Fibroblast of lung (primary cell): Measurements from ENCODE around the gene RPS14. TPM values are rescaled to one million over a fixed set of nuclear protein-coding genes. Genes with fewer than 3 reads are reported as not detected.

Experiments used
- DNase-seq, 2 donors: peaks; one replicate each; pipeline versions ENCODE4 v3.0.0 to v3.0.0-alpha.2; 2010; ENCODE audit warnings: low read depth in 2 of 2
- H2AFZ ChIP-seq: 2 replicates; pipeline ENCODE4 v1.5.1; 2012; ENCODE audit warnings: low read length, control low read depth, inconsistent platforms
- H3K27ac ChIP-seq: 2 replicates; pipeline ENCODE4 v1.5.1; 2011; ENCODE audit warnings: low read length, control low read depth; ENCODE audit not compliant: insufficient read depth
- H3K27me3 ChIP-seq: 2 replicates; pipeline ENCODE4 v1.5.1; 2011; ENCODE audit warnings: mild to moderate bottlenecking, low read length; ENCODE audit not compliant: control insufficient read depth, insufficient read depth
- H3K36me3 ChIP-seq: 2 replicates; pipeline ENCODE4 v1.5.1; 2011; ENCODE audit warnings: low read length; ENCODE audit not compliant: control insufficient read depth, insufficient read depth
- H3K4me1 ChIP-seq: 2 replicates; pipeline ENCODE4 v1.5.1; 2011; ENCODE audit warnings: low read length; ENCODE audit not compliant: control insufficient read depth, insufficient read depth; ENCODE audit errors: extremely low read depth
- H3K4me2 ChIP-seq: 2 replicates; pipeline ENCODE4 v1.5.1; 2011; ENCODE audit warnings: low read length, control low read depth; ENCODE audit not compliant: insufficient read depth; ENCODE audit errors: extremely low read depth
- H3K4me3 ChIP-seq, 4 experiments: fragments of 200-600 bp in 1 of 4; sonication (generic) in 1 of 4; replicated peaks in 1 of 4; 2 replicates each; pipeline ENCODE4 v1.5.1; 2011 to 2016; ENCODE audit warnings: low read length in 4 of 4, low read depth in 3 of 4, mild to moderate bottlenecking in 3 of 4, control low read depth in 2 of 4, inconsistent platforms in 1 of 4, mixed read lengths in 1 of 4; ENCODE audit not compliant: insufficient read depth in 1 of 4; ENCODE audit errors: control extremely low read depth in 1 of 4
- H3K79me2 ChIP-seq: 2 replicates; pipeline ENCODE4 v1.5.1; 2012; ENCODE audit warnings: mild to moderate bottlenecking, low read length, inconsistent platforms; ENCODE audit not compliant: control insufficient read depth, insufficient read depth
- H3K9ac ChIP-seq: 2 replicates; pipeline ENCODE4 v1.5.1; 2011; ENCODE audit warnings: mild to moderate bottlenecking, low read length, control low read depth; ENCODE audit not compliant: insufficient read depth
- H3K9me3 ChIP-seq: 2 replicates; pipeline ENCODE4 v1.5.1; 2012; ENCODE audit warnings: low read depth, low read length; ENCODE audit not compliant: control insufficient read depth, insufficient read depth
- H4K20me1 ChIP-seq: 2 replicates; pipeline ENCODE4 v1.5.1; 2011; ENCODE audit warnings: low read length; ENCODE audit not compliant: control insufficient read depth, insufficient read depth; ENCODE audit errors: extremely low read depth
- EZH2 ChIP-seq: IDR thresholded peaks from 2 replicates; pipeline ENCODE4 v1.5.1; 2012; ENCODE audit warnings: low read length, control low read depth, mild to moderate bottlenecking; ENCODE audit errors: missing control alignments
- polyA plus RNA-seq, 2 donors: library from polyadenylated mRNA; depleted of rRNA in 1 of 2; stranded (reverse) in 1 of 2; unstranded in 1 of 2; fragments of >200 nt; gene quantifications; 2 replicates each; pipeline ENCODE4 v1.2.1, GENCODE V29; 2011 to 2012; ENCODE audit warnings: missing spikeins in 1 of 2
- total RNA-seq: library from RNA; depleted of rRNA; stranded (reverse); fragments of >200 nt; gene quantifications from 2 replicates; pipeline ENCODE4 v1.2.1, GENCODE V29; 2014
- TF ChIP-seq, protein P1 (sequence below), 2 donors: IDR thresholded peaks in 1 of 2; conservative IDR thresholded peaks in 1 of 2; 1 replicate in 1 of 2; 2 replicates in 1 of 2; pipeline ENCODE4 v1.5.1; 2011 to 2012; ENCODE audit warnings: low read length in 2 of 2, control low read depth in 1 of 2, inconsistent platforms in 1 of 2, low read depth in 1 of 2, mild to moderate bottlenecking in 1 of 2

RPS14 gene
- total and polyA plus RNA-seq, 2 donors (not counting 1 experiment from before 2014, with no cell fraction given): 1,962 to 5,623 TPM

DNA sequence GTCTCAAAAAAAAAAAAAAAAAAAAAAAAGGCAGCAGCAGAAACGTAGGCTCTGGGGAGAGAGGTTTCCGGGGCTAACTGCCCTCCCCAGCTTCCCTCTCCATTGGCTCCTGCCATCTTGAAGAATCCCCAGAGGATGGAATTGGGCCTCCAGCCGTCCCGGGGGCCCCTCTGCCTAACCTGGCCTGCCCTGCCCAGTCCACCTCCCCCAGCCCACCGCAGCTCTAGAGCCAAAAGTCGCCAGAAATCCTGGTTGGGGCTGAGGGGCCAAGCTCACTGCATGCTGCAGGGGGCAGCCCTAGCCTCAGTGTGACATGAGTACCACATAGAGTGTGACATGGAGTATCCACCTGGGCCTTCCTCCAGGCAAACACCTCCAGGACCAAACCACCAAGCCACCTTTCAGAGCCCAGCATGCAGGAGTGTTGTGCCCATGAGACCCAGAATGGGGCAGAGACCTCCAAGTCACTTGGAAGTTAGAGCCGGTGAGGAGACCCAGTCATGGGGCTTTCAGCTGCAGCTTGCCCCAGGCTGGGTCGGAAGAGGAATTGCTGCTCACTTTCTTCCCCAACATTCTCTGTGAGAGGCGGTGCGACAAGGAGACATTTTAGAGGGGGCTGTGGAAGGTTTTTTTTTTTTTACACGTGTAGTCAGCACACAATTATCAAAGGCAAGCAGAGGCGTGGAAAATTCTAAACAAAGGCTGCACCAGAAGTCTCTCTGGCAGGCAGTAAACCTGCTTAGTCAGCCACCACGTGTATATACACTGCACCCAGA, 54.4 kb downstream of the RPS14 start:
- Histone ChIP-seq H3K4me1 (peaks cover 11% of the 10 kb centered on the region), H4K20me1 (no peaks in the 10 kb centered on the region), H3K4me3 (no peak overlapping the region), H3K27me3 (no peaks in the 10 kb centered on the region), H3K9me3 (no peaks in the 10 kb centered on the region), H3K27ac (no peak overlapping the region), H3K4me2 (no peak overlapping the region), H3K79me2 (no peaks in the 10 kb centered on the region), H3K36me3 (peaks cover 28% of the 10 kb centered on the region), H2AFZ (no peak overlapping the region), H3K9ac (no peak overlapping the region)
- peak in 1 of 2 donors; percentile 14 for DNase-seq
- TF ChIP-seq EZH2: no peak
- TF ChIP-seq, protein P1, sequence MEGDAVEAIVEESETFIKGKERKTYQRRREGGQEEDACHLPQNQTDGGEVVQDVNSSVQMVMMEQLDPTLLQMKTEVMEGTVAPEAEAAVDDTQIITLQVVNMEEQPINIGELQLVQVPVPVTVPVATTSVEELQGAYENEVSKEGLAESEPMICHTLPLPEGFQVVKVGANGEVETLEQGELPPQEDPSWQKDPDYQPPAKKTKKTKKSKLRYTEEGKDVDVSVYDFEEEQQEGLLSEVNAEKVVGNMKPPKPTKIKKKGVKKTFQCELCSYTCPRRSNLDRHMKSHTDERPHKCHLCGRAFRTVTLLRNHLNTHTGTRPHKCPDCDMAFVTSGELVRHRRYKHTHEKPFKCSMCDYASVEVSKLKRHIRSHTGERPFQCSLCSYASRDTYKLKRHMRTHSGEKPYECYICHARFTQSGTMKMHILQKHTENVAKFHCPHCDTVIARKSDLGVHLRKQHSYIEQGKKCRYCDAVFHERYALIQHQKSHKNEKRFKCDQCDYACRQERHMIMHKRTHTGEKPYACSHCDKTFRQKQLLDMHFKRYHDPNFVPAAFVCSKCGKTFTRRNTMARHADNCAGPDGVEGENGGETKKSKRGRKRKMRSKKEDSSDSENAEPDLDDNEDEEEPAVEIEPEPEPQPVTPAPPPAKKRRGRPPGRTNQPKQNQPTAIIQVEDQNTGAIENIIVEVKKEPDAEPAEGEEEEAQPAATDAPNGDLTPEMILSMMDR (conservative IDR thresholded peaks at IDR 0.05 in 1 of 2, IDR thresholded peaks at IDR 0.05 in 1 of 2; ENCODE audit: low read depth in 1 of 2, low read length in 2 of 2): no peak

DNA sequence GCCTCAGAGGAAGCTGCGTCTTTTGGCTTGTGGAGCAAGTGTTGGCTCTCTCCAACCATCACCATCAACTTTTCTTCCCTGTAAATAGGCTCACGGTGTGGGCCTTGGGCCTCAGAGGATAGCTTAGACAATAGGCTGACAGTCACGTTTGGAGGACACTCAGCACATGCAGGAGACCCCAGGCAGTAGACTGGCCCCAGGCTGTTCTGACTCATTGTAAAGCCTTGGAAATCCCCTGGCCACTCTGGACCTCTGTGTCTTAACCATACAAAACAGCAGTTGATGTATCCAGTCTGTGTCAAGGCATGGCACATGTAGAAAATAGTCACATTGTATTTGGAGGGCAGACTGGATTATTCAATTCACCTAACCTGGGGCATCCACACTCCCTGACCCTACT, 55.4 kb downstream of the RPS14 start:
- Histone ChIP-seq H3K9ac (no peak overlapping the region), H4K20me1 (no peaks in the 10 kb centered on the region), H3K36me3 (peaks cover 27% of the 10 kb centered on the region), H3K4me1 (peaks cover 6% of the 10 kb centered on the region), H3K4me2 (no peak overlapping the region), H3K4me3 (no peak overlapping the region), H3K9me3 (no peaks in the 10 kb centered on the region), H3K27me3 (no peaks in the 10 kb centered on the region), H3K27ac (no peak overlapping the region), H2AFZ (no peak overlapping the region), H3K79me2 (no peaks in the 10 kb centered on the region)
- TF ChIP-seq, protein P1 (conservative IDR thresholded peaks at IDR 0.05 in 1 of 2, IDR thresholded peaks at IDR 0.05 in 1 of 2; ENCODE audit: low read depth in 1 of 2, low read length in 2 of 2): no peak
- no peak for TF ChIP-seq EZH2
- peak in 1 of 2 donors; percentile 17 for DNase-seq

DNA sequence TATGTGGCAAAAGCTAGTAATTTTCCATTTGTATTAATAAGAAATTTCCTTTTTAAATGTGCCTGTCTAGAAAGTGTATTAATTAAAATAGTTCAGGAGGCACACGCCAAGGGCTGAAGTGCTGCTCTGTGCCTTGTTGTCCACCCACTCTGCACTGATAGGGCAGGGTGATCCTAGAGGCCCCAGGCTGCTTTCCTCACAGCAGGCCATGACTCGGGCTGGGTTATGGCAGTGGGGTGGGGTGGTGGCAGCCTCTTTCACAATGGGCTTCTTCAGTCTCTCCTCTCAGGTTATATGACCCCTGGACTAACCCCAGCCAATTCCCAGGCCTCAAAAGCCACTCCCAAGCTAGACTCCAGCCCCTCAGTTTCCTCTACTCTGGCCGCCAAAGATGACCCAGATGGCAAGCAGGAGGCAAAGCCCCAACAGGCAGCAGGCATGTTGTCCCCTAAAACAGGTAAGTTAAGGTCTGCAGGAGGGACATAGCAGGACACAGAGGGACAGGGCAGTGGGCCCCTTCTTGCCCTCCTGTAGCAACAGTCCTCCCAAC, 56.4 kb downstream of the RPS14 start:
- H2AFZ ChIP-seq: no peak overlapping the region
- TF ChIP-seq, protein P1 (conservative IDR thresholded peaks at IDR 0.05 in 1 of 2, IDR thresholded peaks at IDR 0.05 in 1 of 2; ENCODE audit: low read depth in 1 of 2, low read length in 2 of 2): no peak
- TF ChIP-seq EZH2: no peak
- no peaks in the 10 kb centered on the region for H4K20me1 ChIP-seq
- no peak overlapping the region for H3K9ac ChIP-seq
- H3K4me1 ChIP-seq: no peaks in the 10 kb centered on the region
- H3K9me3 ChIP-seq: no peaks in the 10 kb centered on the region
- no peak overlapping the region for H3K4me3 ChIP-seq
- no peak overlapping the region for H3K27ac ChIP-seq
- no peak overlapping the region for H3K4me2 ChIP-seq
- no peaks in the 10 kb centered on the region for H3K79me2 ChIP-seq
- H3K27me3 ChIP-seq: no peaks in the 10 kb centered on the region
- H3K36me3 ChIP-seq: peaks cover 23% of the 10 kb centered on the region
- no peak for DNase-seq
